Raji (cell line): ENCODE measurements around the gene SMPD1.

Experiments used
- POLR2A ChIP-seq: IDR thresholded peaks from 2 replicates; pipeline ENCODE4 v1.6.1; 2011; ENCODE audit warnings: low read depth, low read length, control low read depth; ENCODE audit not compliant: insufficient read depth

SMPD1 gene

DNA sequence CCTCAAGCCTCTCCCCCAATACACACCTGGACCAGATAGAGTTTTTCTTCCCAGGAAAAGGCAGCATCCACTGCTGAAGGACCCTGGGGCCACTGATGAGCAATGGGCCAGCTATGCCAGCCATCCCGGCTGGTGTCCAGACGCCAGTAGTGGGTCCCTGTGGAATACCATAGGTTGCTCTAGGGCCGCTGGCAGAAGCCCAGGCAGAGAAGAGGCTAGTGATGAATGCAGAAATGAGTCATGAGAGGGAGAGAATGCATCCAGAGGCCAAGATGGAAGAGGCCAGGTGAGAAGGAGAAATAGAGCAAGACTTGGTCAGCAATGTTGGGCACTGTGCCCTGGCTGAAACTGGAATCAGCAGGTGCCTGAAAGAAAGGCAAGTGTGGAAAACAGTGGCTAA is 41.6 kb downstream of the SMPD1 start:
- no peak for TF ChIP-seq POLR2A

- no peak for TF ChIP-seq POLR2A
Observed at GRCh38 chr11:6433998-6434660, 43.9 kb downstream of the SMPD1 start.

GRCh38 chr11:6437423-6437822 is 47.1 kb downstream of the SMPD1 start:
- TF ChIP-seq POLR2A, result no peak

- no peak for TF ChIP-seq POLR2A
Observed at GRCh38 chr11:6437993-6438392, 47.7 kb downstream of the SMPD1 start.

- no peak for TF ChIP-seq POLR2A
Observed at GRCh38 chr11:6438979-6439571, 48.8 kb downstream of the SMPD1 start.

- no peak for TF ChIP-seq POLR2A
Observed at GRCh38 chr11:6440906-6441358, 50.7 kb downstream of the SMPD1 start, which contains the start of gene HPX. TSS of gene HPX (minus strand) at chr11:6440987. CDS start at chr11:6440963, 24 bp downstream.

- TF ChIP-seq POLR2A, result no peak
Observed at GRCh38 chr11:6442441-6442840, 52.2 kb downstream of the SMPD1 start.

DNA sequence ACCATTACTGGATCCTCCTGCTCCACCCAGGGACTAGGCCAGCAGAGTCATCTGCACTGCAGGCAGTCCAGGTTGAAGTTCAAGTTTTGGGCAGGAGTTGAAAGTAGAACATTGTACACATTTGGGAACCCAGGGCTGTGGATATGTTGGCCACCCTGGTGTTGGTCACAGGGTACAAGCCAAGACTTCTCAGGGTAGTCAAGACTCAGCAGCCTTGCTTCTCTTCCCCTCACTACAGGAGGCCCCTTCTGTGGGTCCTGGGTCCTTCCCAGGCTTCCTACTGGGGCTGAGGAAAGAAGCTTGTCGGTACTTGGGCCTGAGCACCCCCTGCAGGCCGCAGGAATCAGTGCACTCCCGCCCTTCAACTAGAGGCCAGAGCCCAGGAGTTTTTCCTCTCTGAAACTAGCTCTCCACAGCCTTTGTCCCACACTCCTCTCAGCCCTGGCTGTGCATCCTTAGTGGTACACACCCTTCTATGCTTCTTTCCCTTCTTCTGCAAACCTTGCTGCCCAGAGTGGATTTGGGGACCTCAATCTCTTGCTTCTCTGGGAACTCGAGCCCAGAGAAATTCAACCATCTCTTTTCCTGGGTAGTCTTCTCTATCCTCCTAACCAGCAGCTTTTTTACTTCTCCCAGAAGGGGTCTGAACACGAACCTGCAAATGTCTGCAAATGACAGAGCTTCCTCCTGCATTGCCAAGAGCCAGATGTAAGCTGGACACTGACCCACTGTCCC is 53.2 kb downstream of the SMPD1 start:
- no peak for TF ChIP-seq POLR2A
